ENCODE measurements around the gene CLCA2.

DNA sequence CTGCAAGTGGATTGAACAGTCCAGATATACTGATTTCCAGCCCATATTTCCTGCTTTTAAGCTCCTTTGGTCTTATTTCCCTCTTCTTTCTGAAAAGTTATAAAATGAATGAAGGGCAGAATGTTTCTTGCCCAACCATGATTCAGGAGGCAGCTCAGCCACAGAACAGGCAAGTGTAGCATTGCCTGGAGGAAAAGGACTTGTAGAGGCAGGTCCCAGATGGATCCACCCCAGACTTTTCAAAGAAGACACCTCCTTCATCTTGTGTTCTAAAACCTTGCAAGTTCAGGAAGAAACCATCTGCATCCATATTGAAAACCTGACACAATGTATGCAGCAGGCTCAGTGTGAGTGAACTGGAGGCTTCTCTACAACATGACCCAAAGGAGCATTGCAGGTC, at the start of gene CLCA2:
- TF ChIP-seq, protein P1, sequence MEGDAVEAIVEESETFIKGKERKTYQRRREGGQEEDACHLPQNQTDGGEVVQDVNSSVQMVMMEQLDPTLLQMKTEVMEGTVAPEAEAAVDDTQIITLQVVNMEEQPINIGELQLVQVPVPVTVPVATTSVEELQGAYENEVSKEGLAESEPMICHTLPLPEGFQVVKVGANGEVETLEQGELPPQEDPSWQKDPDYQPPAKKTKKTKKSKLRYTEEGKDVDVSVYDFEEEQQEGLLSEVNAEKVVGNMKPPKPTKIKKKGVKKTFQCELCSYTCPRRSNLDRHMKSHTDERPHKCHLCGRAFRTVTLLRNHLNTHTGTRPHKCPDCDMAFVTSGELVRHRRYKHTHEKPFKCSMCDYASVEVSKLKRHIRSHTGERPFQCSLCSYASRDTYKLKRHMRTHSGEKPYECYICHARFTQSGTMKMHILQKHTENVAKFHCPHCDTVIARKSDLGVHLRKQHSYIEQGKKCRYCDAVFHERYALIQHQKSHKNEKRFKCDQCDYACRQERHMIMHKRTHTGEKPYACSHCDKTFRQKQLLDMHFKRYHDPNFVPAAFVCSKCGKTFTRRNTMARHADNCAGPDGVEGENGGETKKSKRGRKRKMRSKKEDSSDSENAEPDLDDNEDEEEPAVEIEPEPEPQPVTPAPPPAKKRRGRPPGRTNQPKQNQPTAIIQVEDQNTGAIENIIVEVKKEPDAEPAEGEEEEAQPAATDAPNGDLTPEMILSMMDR (IDR thresholded peaks at IDR 0.05) = no peak
- no peak for TF ChIP-seq POLR2A (IDR thresholded peaks at IDR 0.05)

All from esophagus squamous epithelium (tissue), 4 donors.